H1 (cell line): ENCODE data around the gene SCAPER.

Experiments
- CEBPB ChIP-seq: IDR thresholded peaks from 2 replicates; pipeline ENCODE4 v1.6.1; 2012; ENCODE audit warnings: low read depth, low read length
- MAX ChIP-seq: IDR thresholded peaks from 2 replicates; pipeline ENCODE4 v1.6.1; 2012; ENCODE audit warnings: inconsistent platforms
- POLR2A ChIP-seq, 2 experiments: IDR thresholded peaks; 1 replicate in 1 of 2; 2 replicates in 1 of 2; pipeline ENCODE4 v1.6.1; 2011; ENCODE audit warnings: low read depth in 2 of 2, low read length in 2 of 2, mild to moderate bottlenecking in 2 of 2; ENCODE audit errors: control extremely low read depth in 1 of 2
- POLR2AphosphoS5 ChIP-seq: IDR thresholded peaks from 2 replicates; pipeline ENCODE4 v1.6.1; 2011; ENCODE audit warnings: low read depth, low read length
- RAD21 ChIP-seq, 2 experiments: IDR thresholded peaks in 1 of 2; conservative IDR thresholded peaks in 1 of 2; 2 replicates each; pipeline ENCODE4 v1.6.1; 2011; ENCODE audit warnings: low read depth in 2 of 2, low read length in 2 of 2, improper control_type of control experiment in 1 of 2, inconsistent platforms in 1 of 2, mild to moderate bottlenecking in 1 of 2, moderate library complexity in 1 of 2
- RFX5 ChIP-seq: IDR thresholded peaks from 2 replicates; pipeline ENCODE4 v1.6.1; 2011; ENCODE audit warnings: low read depth, low read length, improper control_type of control experiment, borderline replicate concordance
- TF ChIP-seq, protein P1 (sequence below), 3 experiments: IDR thresholded peaks; 1 replicate in 2 of 3; 2 replicates in 1 of 3; pipeline versions ENCODE4 v1.5.1 to v1.6.1; 2011; ENCODE audit warnings: low read length in 3 of 3, mild to moderate bottlenecking in 3 of 3, inconsistent platforms in 2 of 3, low read depth in 1 of 3, moderate library complexity in 1 of 3; ENCODE audit not compliant: insufficient read depth in 1 of 3; ENCODE audit errors: control extremely low read depth in 1 of 3

DNA sequence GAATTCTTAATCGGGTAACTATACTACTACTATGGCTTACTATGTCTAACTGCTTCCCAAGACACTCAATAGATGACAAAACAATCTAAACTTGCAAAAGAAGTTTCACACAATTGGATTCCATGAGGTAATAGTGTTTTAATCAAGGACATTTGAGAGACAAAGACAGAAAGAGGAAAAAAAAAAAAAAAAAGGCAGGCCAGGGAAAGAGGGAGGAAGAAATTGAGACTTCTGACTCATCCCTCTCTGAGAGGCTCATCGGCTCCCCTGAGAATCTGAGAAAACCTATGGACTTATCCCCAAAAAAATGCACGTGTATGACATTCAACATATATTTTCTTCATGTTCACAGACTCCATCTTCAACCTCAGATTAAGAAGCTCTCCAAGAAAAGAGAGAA is 61.0 kb downstream of the SCAPER start:
- TF ChIP-seq RFX5 (no peak), POLR2A (IDR thresholded peaks at IDR 0.05; ENCODE audit: control extremely low read depth in 1 of 2, low read depth in 2 of 2, low read length in 2 of 2) (no peak), CEBPB (no peak), RAD21 (IDR thresholded peaks at IDR 0.05 in 1 of 2, conservative IDR thresholded peaks at IDR 0.05 in 1 of 2; ENCODE audit: low read depth in 2 of 2, low read length in 2 of 2) (no peak), POLR2AphosphoS5 (no peak), MAX (no peak)
- TF ChIP-seq, protein P1, sequence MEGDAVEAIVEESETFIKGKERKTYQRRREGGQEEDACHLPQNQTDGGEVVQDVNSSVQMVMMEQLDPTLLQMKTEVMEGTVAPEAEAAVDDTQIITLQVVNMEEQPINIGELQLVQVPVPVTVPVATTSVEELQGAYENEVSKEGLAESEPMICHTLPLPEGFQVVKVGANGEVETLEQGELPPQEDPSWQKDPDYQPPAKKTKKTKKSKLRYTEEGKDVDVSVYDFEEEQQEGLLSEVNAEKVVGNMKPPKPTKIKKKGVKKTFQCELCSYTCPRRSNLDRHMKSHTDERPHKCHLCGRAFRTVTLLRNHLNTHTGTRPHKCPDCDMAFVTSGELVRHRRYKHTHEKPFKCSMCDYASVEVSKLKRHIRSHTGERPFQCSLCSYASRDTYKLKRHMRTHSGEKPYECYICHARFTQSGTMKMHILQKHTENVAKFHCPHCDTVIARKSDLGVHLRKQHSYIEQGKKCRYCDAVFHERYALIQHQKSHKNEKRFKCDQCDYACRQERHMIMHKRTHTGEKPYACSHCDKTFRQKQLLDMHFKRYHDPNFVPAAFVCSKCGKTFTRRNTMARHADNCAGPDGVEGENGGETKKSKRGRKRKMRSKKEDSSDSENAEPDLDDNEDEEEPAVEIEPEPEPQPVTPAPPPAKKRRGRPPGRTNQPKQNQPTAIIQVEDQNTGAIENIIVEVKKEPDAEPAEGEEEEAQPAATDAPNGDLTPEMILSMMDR (IDR thresholded peaks at IDR 0.05; ENCODE audit: control extremely low read depth in 1 of 3, insufficient read depth in 1 of 3, low read depth in 1 of 3, low read length in 3 of 3), result no peak
